Kidney (tissue), 14 donors: ENCODE data around the gene SDK1. TPM values are rescaled to one million over a fixed set of nuclear protein-coding genes. Genes with fewer than 3 reads are reported as not detected.

Experiments used
- DNase-seq, 5 donors: peaks; one replicate each; pipeline ENCODE4 v3.0.0-alpha.2; 2013 to 2020
- FAIRE-seq: peaks from 2 replicates; lab custom pipeline; 2012; peaks lifted over from hg19 to GRCh38; lab: Jason Lieb, UNC
- H3K27ac ChIP-seq, 2 donors: one replicate each; pipeline ENCODE4 v1.7.0; 2013; ENCODE audit warnings: low read depth in 2 of 2, low read length in 2 of 2, inconsistent platforms in 1 of 2
- H3K27me3 ChIP-seq: one replicate; pipeline ENCODE4 v1.7.1; 2013; ENCODE audit warnings: low read length, inconsistent platforms; ENCODE audit not compliant: control insufficient read depth, insufficient read depth
- H3K36me3 ChIP-seq, 3 donors: one replicate each; pipeline versions ENCODE4 v1.7.0 to v1.7.1; 2013; ENCODE audit warnings: low read length in 3 of 3, control low read depth in 1 of 3, inconsistent platforms in 1 of 3; ENCODE audit not compliant: insufficient read depth in 3 of 3, control insufficient read depth in 2 of 3
- H3K4me1 ChIP-seq, 3 donors: one replicate each; pipeline versions ENCODE4 v1.7.0 to v1.7.1; 2013; ENCODE audit warnings: low read length in 3 of 3, inconsistent platforms in 1 of 3, low read depth in 1 of 3; ENCODE audit not compliant: control insufficient read depth in 2 of 3, insufficient read depth in 2 of 3
- H3K4me3 ChIP-seq, 3 donors: one replicate each; pipeline versions ENCODE4 v1.7.0 to v1.8.1; 2013; ENCODE audit warnings: low read length in 3 of 3, control low read depth in 1 of 3, inconsistent platforms in 1 of 3
- H3K9ac ChIP-seq, 3 donors: one replicate each; pipeline versions ENCODE4 v1.7.0 to v1.7.1; 2013; ENCODE audit warnings: low read length in 3 of 3, control low read depth in 1 of 3, inconsistent platforms in 1 of 3
- H3K9me3 ChIP-seq, 3 donors: one replicate each; pipeline versions ENCODE4 v1.7.0 to v1.7.1; 2013; ENCODE audit warnings: low read length in 3 of 3, control low read depth in 1 of 3, inconsistent platforms in 1 of 3; ENCODE audit not compliant: control insufficient read depth in 2 of 3, insufficient read depth in 1 of 3
- intact Hi-C: fragments of 100-400 bp; cut with DNase I; formaldehyde crosslinking; loops from one replicate; pipeline ENCODE4 v1.11.1; 2022
- polyA plus RNA-seq: library from polyadenylated mRNA; stranded (reverse); fragments of 350-450 nt; fragmentation: Illumina TruSeq; extraction: RNeasy Lipid Tissue Mini Kit (QIAGEN cat#74804); gene quantifications from one replicate; pipeline ENCODE4 v1.2.3, GENCODE V29; 2014; ENCODE audit warnings: low read depth, low replicate concordance; ENCODE audit not compliant: insufficient read depth
- total RNA-seq: library from RNA; stranded (reverse); fragmentation: NEBNext Ultra II Directional; extraction: Animal tissue kit (Norgen Biotek cat#: 25700); gene quantifications from one replicate; pipeline ENCODE4 v1.2.1, GENCODE V29; 2021
- TF ChIP-seq, protein P1 (sequence below): IDR thresholded peaks from 3 replicates; pipeline ENCODE4 v1.5.1; 2012; ENCODE audit warnings: mild to moderate bottlenecking, moderate library complexity, borderline replicate concordance; ENCODE audit not compliant: insufficient read depth; ENCODE audit errors: extremely low read depth
- donor health status: control.
- donor health status: control.
- donor health status: control.
- donor health status: control.
- donor health status: control.
- donor health status: DM: yes; HTN: yes; CAD: no.
- donor health status: Normal renal cell carcinoma (clear cell type).

The SDK1 gene
- total and polyA plus RNA-seq, 2 donors from 2014 or later: 2.0 to 38.3 TPM

- Histone ChIP-seq H3K9me3 (no peaks in the 10 kb centered on the region), H3K4me3 (no peak overlapping the region), H3K4me1 (no peaks in the 10 kb centered on the region), H3K27ac (no peak overlapping the region), H3K9ac (no peak overlapping the region), H3K36me3 (no peaks in the 10 kb centered on the region), H3K27me3 (no peaks in the 10 kb centered on the region)
- TF ChIP-seq, protein P1, sequence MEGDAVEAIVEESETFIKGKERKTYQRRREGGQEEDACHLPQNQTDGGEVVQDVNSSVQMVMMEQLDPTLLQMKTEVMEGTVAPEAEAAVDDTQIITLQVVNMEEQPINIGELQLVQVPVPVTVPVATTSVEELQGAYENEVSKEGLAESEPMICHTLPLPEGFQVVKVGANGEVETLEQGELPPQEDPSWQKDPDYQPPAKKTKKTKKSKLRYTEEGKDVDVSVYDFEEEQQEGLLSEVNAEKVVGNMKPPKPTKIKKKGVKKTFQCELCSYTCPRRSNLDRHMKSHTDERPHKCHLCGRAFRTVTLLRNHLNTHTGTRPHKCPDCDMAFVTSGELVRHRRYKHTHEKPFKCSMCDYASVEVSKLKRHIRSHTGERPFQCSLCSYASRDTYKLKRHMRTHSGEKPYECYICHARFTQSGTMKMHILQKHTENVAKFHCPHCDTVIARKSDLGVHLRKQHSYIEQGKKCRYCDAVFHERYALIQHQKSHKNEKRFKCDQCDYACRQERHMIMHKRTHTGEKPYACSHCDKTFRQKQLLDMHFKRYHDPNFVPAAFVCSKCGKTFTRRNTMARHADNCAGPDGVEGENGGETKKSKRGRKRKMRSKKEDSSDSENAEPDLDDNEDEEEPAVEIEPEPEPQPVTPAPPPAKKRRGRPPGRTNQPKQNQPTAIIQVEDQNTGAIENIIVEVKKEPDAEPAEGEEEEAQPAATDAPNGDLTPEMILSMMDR: no peak
- FAIRE-seq (no peak), DNase-seq (no peak)
- intact Hi-C loops: no loop called here
These were observed 685.9 kb downstream of the SDK1 start for GRCh38 chr7:3986927-3987326.

- Histone ChIP-seq H3K9ac (no peak overlapping the region), H3K4me1 (no peaks in the 10 kb centered on the region), H3K27ac (no peak overlapping the region), H3K9me3 (no peaks in the 10 kb centered on the region), H3K36me3 (no peaks in the 10 kb centered on the region), H3K27me3 (no peaks in the 10 kb centered on the region), H3K4me3 (no peak overlapping the region)
- DNase-seq (no peak), FAIRE-seq (no peak)
- intact Hi-C loops: no loop called here
- TF ChIP-seq, protein P1: no peak
These were observed 686.4 kb downstream of the SDK1 start for GRCh38 chr7:3987426-3987927.

- TF ChIP-seq, protein P1: no peak
- no peaks in the 10 kb centered on the region for H3K27me3 ChIP-seq
- DNase-seq (no peak), FAIRE-seq (no peak)
- H3K9ac ChIP-seq: no peak overlapping the region
- no peaks in the 10 kb centered on the region for H3K36me3 ChIP-seq
- no peaks in the 10 kb centered on the region for H3K9me3 ChIP-seq
- intact Hi-C loops: no loop called here
- no peak overlapping the region for H3K4me3 ChIP-seq
- H3K4me1 ChIP-seq: no peaks in the 10 kb centered on the region
- H3K27ac ChIP-seq: no peak overlapping the region
These were observed 688.7 kb downstream of the SDK1 start for GRCh38 chr7:3989723-3990122.

GRCh38 chr7:3991731-3992231 lies 690.7 kb downstream of the SDK1 start:
- no peak for FAIRE-seq

More at GRCh38 chr7:3991731-3992231, 690.7 kb downstream of the SDK1 start:
- no peaks in the 10 kb centered on the region for H3K36me3 ChIP-seq
- H3K4me3 ChIP-seq: no peak overlapping the region
- H3K9me3 ChIP-seq: no peaks in the 10 kb centered on the region
- no peak overlapping the region for H3K27ac ChIP-seq
- H3K9ac ChIP-seq: no peak overlapping the region
- no peaks in the 10 kb centered on the region for H3K4me1 ChIP-seq
- DNase-seq: no peak
- TF ChIP-seq, protein P1: no peak
- intact Hi-C loops: no loop called here
- H3K27me3 ChIP-seq: no peaks in the 10 kb centered on the region
